Measurements from ENCODE around the gene ART5.

GRCh38 chr11:3623121-3623520 is 18.7 kb downstream of the ART5 start:
- TF ChIP-seq TAF1 (IDR thresholded peaks at IDR 0.05; ENCODE audit: borderline replicate concordance, insufficient read depth, low read length) (no peak), POLR2AphosphoS5 (IDR thresholded peaks at IDR 0.05; ENCODE audit: low read depth, low read length) (no peak), REST (IDR thresholded peaks at IDR 0.05; ENCODE audit: insufficient read depth in 1 of 2, low read depth in 2 of 2, low read length in 2 of 2) (no peak), SIN3A (IDR thresholded peaks at IDR 0.05; ENCODE audit: borderline replicate concordance, insufficient read depth, low read length) (no peak), FOXP2 (optimal IDR thresholded peaks at IDR 0.05; ENCODE audit: borderline replicate concordance, extremely low read depth, extremely low read length, insufficient read depth) (no peak)
